HG02981 (cell line): ENCODE data around the gene SIGLEC9.
"Not testable (repeated sequence)": the region's sequence is repeated elsewhere in the genome, so short reads cannot be mapped to it uniquely, and the experiment has no call there.

Experiments
- ATAC-seq: cut with Tn5 transposase; IDR thresholded peaks from one replicate; pipeline ENCODE4 v1.9.1; 2021; ENCODE audit warnings: mild to moderate bottlenecking, moderate library complexity; ENCODE audit not compliant: unreplicated experiment

Gene SIGLEC9

GRCh38 chr19:51142809-51143475, 18.2 kb downstream of the SIGLEC9 start:
- ATAC-seq = not testable (repeated sequence)

GRCh38 chr19:51143486-51143885, 18.8 kb downstream of the SIGLEC9 start:
- no peak for ATAC-seq

DNA sequence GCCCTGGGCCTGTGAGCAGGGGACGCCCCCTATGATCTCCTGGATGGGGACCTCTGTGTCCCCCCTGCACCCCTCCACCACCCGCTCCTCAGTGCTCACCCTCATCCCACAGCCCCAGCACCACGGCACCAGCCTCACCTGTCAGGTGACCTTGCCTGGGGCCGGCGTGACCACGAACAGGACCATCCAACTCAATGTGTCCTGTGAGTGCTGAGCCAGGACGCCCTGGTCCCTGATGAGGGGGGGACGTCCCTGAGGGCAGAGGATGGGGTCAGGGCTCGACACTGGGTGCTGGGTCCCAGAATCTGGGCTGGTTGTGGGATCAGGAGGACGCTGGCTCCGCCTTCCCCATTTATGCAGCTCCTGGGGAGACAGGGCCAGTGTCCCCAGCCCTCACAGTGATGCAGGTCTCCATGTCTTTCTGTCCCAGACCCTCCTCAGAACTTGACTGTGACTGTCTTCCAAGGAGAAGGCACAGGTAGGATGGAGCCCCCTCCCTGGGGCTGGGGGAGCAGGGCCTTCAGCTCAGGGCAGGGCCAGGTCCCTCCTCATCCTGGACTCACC, 19.9 kb downstream of the SIGLEC9 start:
- no peak for ATAC-seq

DNA sequence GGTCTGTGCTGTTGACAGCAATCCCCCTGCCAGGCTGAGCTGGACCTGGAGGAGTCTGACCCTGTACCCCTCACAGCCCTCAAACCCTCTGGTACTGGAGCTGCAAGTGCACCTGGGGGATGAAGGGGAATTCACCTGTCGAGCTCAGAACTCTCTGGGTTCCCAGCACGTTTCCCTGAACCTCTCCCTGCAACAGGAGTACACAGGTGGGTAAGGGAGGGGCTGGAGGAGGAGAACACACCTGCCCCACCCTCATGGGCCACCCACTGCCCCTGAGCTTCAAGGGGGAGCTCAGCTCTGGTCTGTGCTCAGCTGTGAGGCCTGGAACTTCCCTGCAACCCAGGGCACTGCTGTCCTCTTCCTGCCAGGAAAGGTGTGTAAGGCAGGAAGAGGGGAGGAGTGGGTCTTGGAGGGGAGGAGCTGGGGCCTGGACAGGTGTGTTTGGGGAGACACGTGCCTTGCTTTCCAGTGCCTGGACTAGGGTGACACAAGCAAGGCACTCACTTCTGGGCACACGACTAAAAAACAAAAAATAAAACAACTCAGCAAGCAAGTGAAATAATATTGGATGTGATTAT, 21.3 kb downstream of the SIGLEC9 start:
- ATAC-seq = no peak

- ATAC-seq = no peak
These were observed 22.0 kb downstream of the SIGLEC9 start for GRCh38 chr19:51146751-51147150.

DNA sequence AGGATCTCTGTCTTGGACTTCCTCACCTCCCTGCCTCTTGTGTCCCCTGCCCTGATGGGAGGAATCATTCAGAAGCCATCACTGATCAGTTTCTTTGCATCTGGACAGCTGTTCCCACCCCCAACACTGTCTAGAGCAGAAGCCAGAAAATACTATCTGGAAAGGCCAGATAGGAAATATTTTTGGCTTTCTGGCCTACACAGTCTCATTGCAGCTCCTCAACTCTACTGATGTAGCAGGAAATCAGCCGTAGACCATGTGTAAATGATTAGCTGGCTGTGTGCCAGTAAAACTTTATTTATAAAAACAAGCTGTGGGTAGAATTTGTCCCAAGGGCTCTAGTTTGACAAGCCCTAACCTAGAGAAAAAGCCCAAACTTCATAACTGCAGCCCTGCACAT, 23.0 kb downstream of the SIGLEC9 start:
- ATAC-seq = no peak

DNA sequence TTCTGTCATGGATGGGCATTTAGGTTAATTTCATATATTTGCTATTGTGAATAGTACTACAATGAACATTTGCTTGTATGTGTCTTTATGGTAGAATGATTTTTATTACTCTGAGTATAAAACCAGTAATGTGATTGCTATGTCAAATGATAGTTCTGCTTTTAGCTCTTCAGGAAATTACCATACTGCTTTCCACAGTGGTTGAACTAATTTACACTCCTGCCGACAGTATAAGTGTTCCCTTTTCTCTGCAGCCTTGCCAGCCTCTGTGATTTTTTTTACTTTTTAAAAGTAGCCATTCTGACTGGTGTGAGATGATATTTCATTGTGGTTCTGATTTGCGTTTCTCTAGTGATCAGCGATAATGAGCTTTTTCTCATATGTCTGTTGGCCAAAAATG, 23.9 kb downstream of the SIGLEC9 start:
- ATAC-seq = no peak

DNA sequence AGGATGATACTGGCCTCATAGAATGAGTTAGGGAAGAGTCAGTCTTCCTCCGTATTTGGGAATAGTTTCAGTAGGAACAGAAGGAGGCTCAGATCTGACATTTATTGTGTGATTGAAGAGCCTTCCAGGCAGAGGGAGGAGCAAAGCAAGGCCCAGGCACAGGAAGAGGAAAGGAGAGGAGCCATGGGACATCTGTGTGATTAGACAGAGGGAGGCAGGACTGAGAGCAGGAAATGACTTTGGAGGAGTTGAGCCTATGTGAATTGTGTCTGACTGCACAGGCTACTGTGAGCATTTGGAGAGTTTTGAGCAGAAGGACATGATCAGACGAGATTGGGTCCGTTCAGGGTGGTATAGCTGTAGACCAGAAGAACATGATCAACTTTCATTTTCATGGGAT, 25.9 kb downstream of the SIGLEC9 start:
- no peak for ATAC-seq

DNA sequence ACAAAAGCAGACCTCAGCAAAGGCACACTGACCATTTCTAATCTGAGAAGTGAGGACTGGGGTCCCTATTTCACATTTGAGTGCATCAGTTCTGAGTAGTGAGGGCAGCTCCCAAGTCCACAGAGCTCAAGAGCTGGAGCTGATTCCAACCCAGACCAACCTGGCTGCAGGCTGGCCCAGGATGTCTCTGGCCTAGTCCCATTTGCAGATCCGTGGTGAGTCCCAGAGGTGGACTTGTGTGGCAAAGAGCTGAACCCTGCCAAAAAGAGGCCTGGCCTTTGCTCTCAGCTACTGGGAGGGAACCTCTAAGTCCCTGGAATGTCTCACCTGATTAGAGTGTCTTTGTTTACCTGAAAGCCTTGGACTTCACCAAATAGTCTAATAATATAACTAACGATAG, 32.0 kb downstream of the SIGLEC9 start:
- ATAC-seq = no peak

GRCh38 chr19:51157265-51157664, 32.6 kb downstream of the SIGLEC9 start:
- no peak for ATAC-seq

GRCh38 chr19:51158474-51159129, 33.9 kb downstream of the SIGLEC9 start:
- ATAC-seq = no peak

DNA sequence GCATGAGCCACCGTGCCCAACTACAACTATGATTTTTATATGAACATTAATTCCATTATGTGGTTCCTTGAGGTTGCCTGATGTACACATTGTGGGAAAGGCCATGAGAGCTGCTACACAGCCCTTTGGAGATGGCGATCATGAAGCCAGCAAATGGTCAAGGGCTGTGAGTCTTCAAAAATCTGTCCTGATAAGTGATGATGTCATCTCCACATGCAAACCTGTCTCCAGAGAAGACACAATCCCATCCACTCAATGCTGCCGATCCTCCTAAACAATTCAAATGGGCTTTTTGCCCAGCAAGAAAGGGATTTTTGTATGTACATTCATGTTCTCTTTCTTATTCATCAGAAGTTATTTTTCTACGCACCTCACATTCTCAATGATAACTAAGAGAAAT, 35.0 kb downstream of the SIGLEC9 start:
- ATAC-seq = no peak

DNA sequence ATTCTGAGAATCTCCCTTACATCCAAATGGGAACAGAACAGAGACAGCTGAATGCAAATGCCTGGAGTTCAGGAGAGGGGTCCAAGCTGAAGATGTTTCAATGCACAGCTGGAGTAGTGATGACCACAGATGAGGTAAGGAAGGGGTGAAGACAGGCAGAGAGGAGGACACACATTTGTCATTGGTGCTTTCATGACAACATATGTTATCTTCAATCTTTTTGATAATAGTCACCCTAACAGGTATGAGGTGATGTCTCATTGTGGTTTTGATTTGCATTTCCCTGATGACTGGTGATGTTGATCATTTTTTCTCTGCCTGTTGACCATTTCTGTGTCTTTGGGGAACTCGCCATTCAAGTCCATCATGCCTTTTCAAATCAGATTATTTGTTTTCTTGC, 36.6 kb downstream of the SIGLEC9 start:
- no peak for ATAC-seq

GRCh38 chr19:51161867-51162496, 37.3 kb downstream of the SIGLEC9 start:
- ATAC-seq = no peak

DNA sequence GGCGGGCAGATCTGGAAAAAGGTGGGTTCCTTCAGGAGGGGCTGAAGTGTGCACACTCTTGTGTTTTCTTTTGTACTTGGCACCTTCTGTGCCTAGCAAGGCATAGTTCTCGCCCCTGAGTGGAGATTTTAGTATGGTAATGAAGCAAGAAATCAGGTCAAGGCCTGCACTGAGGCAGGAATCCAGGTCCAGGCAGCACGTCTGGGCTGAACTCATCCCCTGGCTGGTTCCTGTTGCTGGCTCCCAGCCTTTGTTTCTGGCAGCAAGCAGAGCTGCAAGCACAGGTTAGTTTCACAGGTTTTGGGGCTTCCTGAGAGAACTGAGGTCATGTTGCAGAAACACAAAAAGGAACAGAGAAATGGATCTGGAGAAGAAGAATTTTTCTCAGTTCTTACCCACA, 38.6 kb downstream of the SIGLEC9 start:
- ATAC-seq = no peak

DNA sequence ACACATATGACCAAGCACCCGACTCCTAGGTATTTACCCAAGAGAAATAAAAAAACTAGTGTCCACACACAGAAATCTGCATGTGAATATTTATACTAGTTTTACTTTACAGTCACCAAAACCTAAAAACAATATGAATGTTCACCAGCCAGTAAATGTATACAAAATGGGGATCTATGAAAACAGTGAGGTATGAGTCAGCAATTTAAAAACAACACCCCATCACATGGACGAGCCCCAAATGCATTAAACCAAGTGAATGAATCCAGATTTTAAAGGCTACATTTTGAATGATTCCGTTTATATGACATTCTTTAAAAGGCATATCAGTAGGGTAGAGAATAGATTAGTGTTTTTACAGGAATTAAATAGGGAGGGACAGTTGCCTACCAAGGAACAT, 39.5 kb downstream of the SIGLEC9 start:
- ATAC-seq = no peak

GRCh38 chr19:51166846-51167490, 42.3 kb downstream of the SIGLEC9 start:
- no peak for ATAC-seq

GRCh38 chr19:51168564-51169282, 44.0 kb downstream of the SIGLEC9 start:
- no peak for ATAC-seq

- not testable (repeated sequence) for ATAC-seq
These were observed 44.7 kb downstream of the SIGLEC9 start for GRCh38 chr19:51169283-51169918.

GRCh38 chr19:51172223-51172622, 47.5 kb downstream of the SIGLEC9 start:
- no peak for ATAC-seq
